ENCODE results near the gene SMYD2.

Gene SMYD2

DNA sequence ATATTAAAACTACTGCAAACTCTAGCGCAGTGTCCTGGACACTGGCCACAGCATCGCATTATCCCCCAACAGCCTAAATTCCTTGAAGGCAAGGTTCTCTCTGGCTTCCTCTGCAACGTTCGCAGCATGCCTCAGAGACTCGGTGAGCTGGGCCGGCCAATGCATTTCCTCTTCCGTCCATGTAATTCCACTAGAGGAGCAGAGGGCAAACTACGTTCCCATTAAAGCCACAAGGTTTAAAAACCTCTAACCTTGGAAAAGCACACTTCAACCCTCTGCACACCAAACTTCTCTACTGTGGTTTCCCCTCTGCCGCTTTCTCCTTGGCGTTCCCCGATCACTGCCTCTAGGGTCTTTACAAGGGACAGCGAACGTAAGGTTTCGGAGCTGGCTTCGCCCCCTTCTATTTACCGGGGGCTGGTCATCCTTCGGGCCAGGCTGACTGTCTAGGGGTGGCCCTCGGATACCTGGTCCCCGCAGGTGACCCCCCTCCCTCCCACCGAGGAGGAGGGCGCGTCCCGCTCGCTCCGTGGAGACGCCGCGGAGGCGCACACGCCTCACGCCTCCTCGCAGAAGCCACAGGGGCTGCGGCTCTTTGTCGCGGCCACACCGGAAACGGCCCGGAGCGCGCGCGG is 456 bp upstream of the SMYD2 start:
- Histone ChIP-seq H3K4me3 (peak overlapping the region; percentile 94), H3K27ac (peak overlapping the region; percentile 70 to 91)
- no peak for DNase-seq (ENCODE audit: low spot score)
- TF ChIP-seq, protein P1, sequence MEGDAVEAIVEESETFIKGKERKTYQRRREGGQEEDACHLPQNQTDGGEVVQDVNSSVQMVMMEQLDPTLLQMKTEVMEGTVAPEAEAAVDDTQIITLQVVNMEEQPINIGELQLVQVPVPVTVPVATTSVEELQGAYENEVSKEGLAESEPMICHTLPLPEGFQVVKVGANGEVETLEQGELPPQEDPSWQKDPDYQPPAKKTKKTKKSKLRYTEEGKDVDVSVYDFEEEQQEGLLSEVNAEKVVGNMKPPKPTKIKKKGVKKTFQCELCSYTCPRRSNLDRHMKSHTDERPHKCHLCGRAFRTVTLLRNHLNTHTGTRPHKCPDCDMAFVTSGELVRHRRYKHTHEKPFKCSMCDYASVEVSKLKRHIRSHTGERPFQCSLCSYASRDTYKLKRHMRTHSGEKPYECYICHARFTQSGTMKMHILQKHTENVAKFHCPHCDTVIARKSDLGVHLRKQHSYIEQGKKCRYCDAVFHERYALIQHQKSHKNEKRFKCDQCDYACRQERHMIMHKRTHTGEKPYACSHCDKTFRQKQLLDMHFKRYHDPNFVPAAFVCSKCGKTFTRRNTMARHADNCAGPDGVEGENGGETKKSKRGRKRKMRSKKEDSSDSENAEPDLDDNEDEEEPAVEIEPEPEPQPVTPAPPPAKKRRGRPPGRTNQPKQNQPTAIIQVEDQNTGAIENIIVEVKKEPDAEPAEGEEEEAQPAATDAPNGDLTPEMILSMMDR (IDR thresholded peaks at IDR 0.05) = no peak

DNA sequence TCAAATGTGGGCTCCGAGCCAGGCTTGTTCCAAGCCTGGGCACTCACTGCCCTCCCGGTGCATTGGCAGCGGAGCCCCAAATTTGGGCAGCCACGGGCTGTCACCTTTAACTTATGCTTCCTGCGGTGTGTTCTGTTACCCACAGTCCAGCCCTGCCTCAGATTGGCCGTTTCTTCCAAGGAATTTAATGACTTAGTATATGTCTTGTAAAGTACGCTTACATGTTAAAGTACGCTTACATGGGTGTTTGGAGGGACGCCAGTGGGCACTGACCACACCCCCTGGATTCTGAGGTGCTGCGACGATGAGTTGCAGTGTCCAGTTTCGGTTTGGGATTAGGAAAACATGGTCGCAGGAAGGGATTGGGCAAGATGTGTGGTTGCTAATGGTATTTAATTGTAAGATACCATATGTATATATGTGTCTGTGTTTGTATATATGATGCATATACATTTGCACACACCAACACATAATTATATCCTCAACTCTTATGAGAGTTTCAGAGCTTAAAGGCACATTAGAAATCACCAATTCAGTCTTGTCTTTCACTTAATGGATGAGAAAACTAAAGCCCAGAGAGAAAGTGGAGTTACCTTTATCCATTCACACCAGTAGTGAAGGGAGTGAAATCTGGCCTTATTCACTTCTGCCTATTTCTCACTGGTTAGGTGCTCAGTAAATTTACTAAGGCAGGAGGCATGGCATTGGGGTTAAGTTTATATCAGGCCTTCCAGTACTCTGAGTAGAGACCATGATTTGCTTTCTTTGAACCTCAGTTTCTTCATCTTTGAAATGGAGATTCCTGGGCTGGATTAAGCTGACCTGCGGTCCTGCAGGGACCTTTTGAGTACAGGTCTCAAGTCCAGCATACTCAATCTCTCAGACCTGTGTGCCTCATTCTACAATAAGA is 1.0 kb downstream of the SMYD2 start:
- Histone ChIP-seq H3K27ac (peak overlapping the region; percentile 70 to 91), H3K4me3 (peak overlapping the region; percentile 94)
- TF ChIP-seq, protein P1 (IDR thresholded peaks at IDR 0.05) = no peak
- DNase-seq (ENCODE audit: low spot score) = no peak

DNA sequence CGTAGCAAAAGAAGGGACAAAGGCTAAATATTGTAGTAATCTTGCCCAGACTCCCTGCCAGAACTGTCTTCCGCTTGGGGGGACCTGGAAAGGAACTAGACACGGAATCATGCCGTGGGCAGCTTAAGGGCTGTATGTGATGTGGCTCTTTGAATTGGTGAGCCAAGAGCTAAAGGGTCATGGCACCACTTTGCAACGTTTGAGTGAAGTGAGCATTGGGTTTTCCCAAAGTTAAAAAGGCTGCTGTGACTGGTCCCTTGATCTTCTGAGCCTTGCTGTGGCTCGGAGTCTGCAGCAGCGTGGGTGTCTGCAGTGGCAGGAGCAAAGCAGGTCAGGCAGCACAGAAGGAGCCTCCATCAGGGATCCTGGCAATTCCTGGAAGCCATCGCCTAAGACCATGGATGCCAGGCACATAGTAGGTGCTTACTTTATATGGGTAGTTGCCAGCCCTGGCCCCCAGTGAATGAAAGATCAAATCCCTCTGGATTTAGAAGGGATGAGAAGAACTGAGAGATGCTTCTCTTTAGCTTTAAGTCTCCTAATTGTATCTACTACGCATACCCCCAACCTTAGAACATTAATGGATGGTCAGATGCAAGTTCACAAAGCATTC is 1.8 kb downstream of the SMYD2 start:
- DNase-seq (ENCODE audit: low spot score) = no peak
- TF ChIP-seq, protein P1 (IDR thresholded peaks at IDR 0.05) = no peak
- no peak overlapping the region for H3K27ac ChIP-seq
- H3K4me3 ChIP-seq = no peak overlapping the region

DNA sequence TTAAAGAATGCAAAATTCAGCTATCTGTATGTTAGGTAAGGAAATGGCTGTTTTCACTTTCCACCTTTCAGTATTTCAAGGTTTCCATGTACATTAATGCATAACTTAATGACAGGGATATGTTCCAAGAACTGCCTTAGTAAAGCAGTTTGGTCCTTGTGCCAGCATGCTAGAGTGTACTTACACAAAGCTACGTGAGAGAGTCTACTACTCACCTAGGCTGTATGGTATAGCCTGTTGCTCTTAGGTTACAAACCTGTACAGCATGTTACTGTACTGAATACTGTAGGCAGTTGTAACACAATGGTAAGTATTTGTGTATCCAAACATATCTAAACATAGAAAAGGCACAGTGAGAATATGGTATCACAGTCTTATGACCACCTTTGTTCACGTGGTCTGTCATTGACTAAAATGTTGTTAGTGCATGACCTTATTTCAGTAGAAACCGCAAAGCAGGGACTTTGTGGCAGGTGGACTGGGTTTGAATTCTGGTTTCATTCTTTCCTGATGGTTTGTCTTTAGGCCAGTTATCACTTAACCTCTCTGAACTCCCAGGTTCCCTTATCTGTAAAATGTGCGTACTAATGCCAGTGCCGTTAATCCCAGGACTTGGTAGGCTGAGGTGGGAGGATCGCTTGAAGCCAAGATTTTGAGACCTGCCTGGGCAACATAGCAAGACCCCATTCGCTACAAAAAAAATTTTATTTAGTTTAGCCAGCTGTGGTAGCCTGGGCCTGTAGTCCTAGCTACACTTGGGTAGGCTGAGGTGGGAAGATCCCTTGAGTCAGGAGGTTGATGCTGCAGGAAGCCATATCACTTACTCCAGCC is 4.9 kb downstream of the SMYD2 start:
- Histone ChIP-seq H3K4me3 (no peak overlapping the region), H3K27ac (no peak overlapping the region)
- TF ChIP-seq, protein P1 (IDR thresholded peaks at IDR 0.05) = no peak
- no peak for DNase-seq (ENCODE audit: low spot score)

DNA sequence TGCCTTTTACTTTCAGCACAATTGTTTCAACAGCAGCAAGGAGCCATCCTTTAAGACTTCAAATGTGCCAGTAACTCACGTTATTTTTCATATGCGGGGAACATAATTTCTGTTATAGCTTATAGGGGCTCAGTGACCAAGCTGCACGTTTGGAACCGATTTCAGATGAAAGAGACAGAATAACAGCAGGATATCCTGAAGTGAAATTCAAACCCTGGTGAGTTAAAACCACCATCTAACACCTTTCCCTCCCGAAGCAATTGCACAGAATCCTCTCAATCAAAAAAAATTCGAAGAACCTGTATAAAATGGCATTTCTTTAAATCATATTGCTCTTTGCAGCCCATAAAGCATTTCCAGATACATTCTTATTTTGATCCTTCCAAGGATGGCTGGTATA is 6.9 kb downstream of the SMYD2 start:
- DNase-seq (ENCODE audit: low spot score) = no peak
- TF ChIP-seq, protein P1 (IDR thresholded peaks at IDR 0.05) = no peak
- Histone ChIP-seq H3K27ac (no peak overlapping the region), H3K4me3 (no peak overlapping the region)

DNA sequence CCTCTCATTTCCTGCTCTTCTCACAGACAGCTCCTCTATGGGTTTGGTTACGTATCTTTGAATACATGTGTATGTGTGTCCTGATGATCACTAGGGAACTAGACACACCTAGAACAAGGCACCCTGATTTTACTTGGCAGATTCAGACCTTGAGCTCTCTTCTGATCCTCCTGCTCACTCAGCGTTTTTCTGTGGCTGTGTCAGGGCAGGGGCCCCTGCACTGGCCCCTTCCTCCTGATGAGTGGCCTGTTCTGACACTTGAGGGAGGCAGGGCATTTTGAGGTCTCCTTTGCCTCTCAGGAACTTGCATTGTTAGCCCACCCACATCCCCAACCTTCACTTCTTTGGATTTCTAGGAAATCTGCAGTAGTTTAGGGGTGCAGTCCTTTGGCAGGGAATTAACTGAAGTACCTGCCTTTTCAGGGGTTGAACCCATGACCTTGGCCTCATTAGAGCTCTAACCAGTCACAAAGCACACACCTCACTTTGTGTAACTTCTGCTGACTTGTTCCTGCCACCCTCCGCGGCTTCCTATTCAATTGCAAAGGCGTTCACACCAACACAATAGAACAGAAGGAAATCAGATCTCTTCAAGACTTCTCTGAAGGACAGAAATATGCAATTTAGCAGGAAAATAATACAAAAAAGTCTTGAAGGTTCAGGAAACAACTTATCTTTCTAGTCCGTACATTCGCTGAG is 8.8 kb downstream of the SMYD2 start:
- Histone ChIP-seq H3K27ac (no peak overlapping the region), H3K4me3 (no peak overlapping the region)
- TF ChIP-seq, protein P1 (IDR thresholded peaks at IDR 0.05) = no peak
- DNase-seq (ENCODE audit: low spot score) = no peak

Measured in coronary artery (tissue), 2 donors.